K562 (cell line): Measurements from ENCODE around the gene UBE2E3. TPM values are rescaled to one million over a fixed set of nuclear protein-coding genes. Genes with fewer than 3 reads are reported as not detected.

Experiments used
- COPS2 ChIP-seq: fragments of 450-650 bp; conservative IDR thresholded peaks from 2 replicates; pipeline ENCODE4 v1.6.1; 2016; ENCODE audit warnings: mild to moderate bottlenecking, moderate library complexity
- MAFK ChIP-seq: IDR thresholded peaks from 2 replicates; pipeline ENCODE4 v1.6.1; 2011; ENCODE audit warnings: low read length, improper control_type of control experiment
- RBBP5 ChIP-seq: fragments of 200-600 bp; sonication (generic); IDR thresholded peaks from 2 replicates; pipeline ENCODE4 v1.6.1; 2012; ENCODE audit warnings: borderline replicate concordance, mild to moderate bottlenecking, low read length, control low read depth, inconsistent platforms; ENCODE audit not compliant: insufficient read depth, poor library complexity, severe bottlenecking
- RBFOX2 ChIP-seq: fragments of 200-400 bp; formaldehyde crosslinking; IDR thresholded peaks from 2 replicates; pipeline ENCODE4 v1.6.1; 2017; ENCODE audit warnings: low read depth, mild to moderate bottlenecking, low read length, moderate library complexity
- SAFB ChIP-seq: fragments of 200-400 bp; formaldehyde crosslinking; IDR thresholded peaks from 2 replicates; pipeline ENCODE4 v1.6.1; 2017; ENCODE audit warnings: low read depth, low read length, borderline replicate concordance
- SIN3B ChIP-seq: fragments of 450-650 bp; IDR thresholded peaks from 2 replicates; pipeline ENCODE4 v1.6.1; 2017; ENCODE audit warnings: low read depth, mild to moderate bottlenecking, moderate library complexity
- ZNF436 ChIP-seq: fragments of 250-450, 450-650 bp; sonication (Bioruptor Pico); formaldehyde crosslinking; IDR thresholded peaks from 2 replicates; pipeline ENCODE4 v1.7.0; 2020; ENCODE audit warnings: mild to moderate bottlenecking
- ZNF561 ChIP-seq: fragments of 450-650 bp; formaldehyde crosslinking; conservative IDR thresholded peaks from 2 replicates; pipeline ENCODE4 v1.4.0; 2020; ENCODE audit warnings: mild to moderate bottlenecking, moderate library complexity
- ZNF583 ChIP-seq: fragments of 250-450 bp; sonication (Bioruptor Pico); IDR thresholded peaks from 2 replicates; pipeline ENCODE4 v1.4.0; 2020
- ZNF764 ChIP-seq: fragments of 250-450 bp; sonication (Bioruptor Pico); IDR thresholded peaks from 2 replicates; pipeline ENCODE4 v1.4.0; 2020; ENCODE audit warnings: low read depth, mild to moderate bottlenecking, moderate library complexity
- polyA plus RNA-seq, 8 experiments: library from polyadenylated mRNA; depleted of rRNA in 4 of 8; stranded (reverse) in 5 of 8; unstranded in 3 of 8; fragments of >200 nt; fragmentation: Nextera tagmentation in 2 of 8; fragmentation: Illumina TruSeq in 1 of 8; extraction: Ambion mirVana in 2 of 8; extraction: Trizol in 1 of 8; gene quantifications; 2 replicates each; pipeline versions ENCODE4 v1.2.1 to v1.2.3, GENCODE V29; 2011 to 2014; ENCODE audit warnings: inconsistent platforms in 1 of 8, missing spikeins in 1 of 8
- total RNA-seq, 7 experiments: library from RNA; depleted of rRNA in 6 of 7; stranded (reverse); fragments of >200 nt in 6 of 7; fragmentation: Illumina TruSeq in 2 of 7; extraction: Trizol in 2 of 7; gene quantifications; 2 replicates each; pipeline versions ENCODE4 v1.2.1 to v1.2.3, GENCODE V29; 2011 to 2021; ENCODE audit warnings: low replicate concordance in 1 of 7
- TF ChIP-seq, protein P1 (sequence below): fragments of 250-450 bp; sonication (Bioruptor Pico); IDR thresholded peaks from 2 replicates; pipeline ENCODE4 v1.9.0; 2021; ENCODE audit warnings: mild to moderate bottlenecking
- TF ChIP-seq, protein P2 (sequence below): fragments of 250-450 bp; sonication (Bioruptor Pico); IDR thresholded peaks from 2 replicates; pipeline ENCODE4 v1.4.0; 2020
- TF ChIP-seq, protein P3 (sequence below): sonication (generic); formaldehyde crosslinking; IDR thresholded peaks from 2 replicates; pipeline ENCODE4 v1.8.0; 2022; ENCODE audit warnings: missing genetic modification reagents, mild to moderate bottlenecking, moderate library complexity, borderline replicate concordance
- TF ChIP-seq, protein P4 (sequence below): fragments of 200-400 bp; formaldehyde crosslinking; IDR thresholded peaks from 2 replicates; pipeline ENCODE4 v1.6.1; 2017; ENCODE audit warnings: mild to moderate bottlenecking, low read depth, low read length, moderate library complexity
- TF ChIP-seq, protein P5 (sequence below), 2 experiments: IDR thresholded peaks; 2 replicates each; pipeline ENCODE4 v1.6.1; 2011; ENCODE audit warnings: borderline replicate concordance in 1 of 2, control low read depth in 1 of 2, low read depth in 1 of 2, low read length in 1 of 2, mild to moderate bottlenecking in 1 of 2, mixed read lengths in 1 of 2, moderate library complexity in 1 of 2; ENCODE audit not compliant: insufficient read depth in 1 of 2, insufficient read length in 1 of 2, poor library complexity in 1 of 2, severe bottlenecking in 1 of 2; ENCODE audit errors: extremely low read depth in 1 of 2

The UBE2E3 gene
- total and polyA plus RNA-seq, 9 of the 15 experiments (the other 6 are each of a cell fraction or from before 2014, with no cell fraction given): 58.2 to 173 (median 78.0) TPM

DNA sequence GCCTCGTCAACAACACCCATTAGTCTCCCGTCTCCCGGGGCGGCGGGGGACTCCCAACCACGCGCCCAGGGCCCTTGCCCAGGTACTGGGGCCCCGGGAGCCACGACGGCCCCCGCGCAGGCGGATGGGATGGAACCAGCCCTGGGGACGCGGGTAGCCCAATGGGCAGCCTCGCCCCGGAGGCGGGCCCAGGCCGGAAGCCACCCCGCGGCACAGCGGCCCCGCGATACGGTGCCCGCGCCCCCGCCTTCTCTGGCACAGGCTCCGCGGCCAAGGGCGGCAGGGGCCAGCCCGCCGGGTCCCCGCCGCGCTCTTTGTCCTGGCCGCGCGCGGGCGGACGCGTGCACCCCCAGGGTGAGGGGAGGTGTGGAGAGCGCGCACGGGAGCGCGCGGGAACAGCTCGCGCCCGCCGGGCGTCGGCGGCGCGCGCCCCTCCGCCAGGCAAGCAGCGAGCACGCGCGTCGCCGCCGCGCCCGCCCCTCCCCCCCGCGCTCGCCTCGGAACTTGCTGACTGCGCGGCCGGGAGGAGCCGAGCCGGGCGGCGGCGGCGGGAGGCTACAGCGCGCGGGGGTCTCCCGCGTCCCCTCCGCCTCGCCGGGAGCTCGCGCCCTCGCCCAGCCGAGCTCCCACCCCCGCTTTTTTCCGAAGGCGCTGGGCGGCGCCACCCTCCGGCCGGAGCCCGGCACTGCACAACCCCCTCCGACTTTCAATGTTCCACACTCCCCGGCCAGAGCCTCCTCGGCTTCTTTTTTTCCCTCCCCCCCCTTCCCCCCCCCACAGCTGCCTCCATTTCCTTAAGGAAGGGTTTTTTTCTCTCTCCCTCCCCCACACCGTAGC lies at the start of gene UBE2E3 (continued):
- TF ChIP-seq ZNF561 (CRISPR knock-in tag): no peak
- peak; percentile 88 for TF ChIP-seq RBFOX2
- peak; percentile 51; the same call in 1 of the 2 replicates for TF ChIP-seq ZNF764 (CRISPR knock-in tag)
- TF ChIP-seq, protein P1, sequence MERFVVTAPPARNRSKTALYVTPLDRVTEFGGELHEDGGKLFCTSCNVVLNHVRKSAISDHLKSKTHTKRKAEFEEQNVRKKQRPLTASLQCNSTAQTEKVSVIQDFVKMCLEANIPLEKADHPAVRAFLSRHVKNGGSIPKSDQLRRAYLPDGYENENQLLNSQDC: no peak
- peak; percentile 87 for TF ChIP-seq RBBP5
- no peak for TF ChIP-seq ZNF436
- TF ChIP-seq ZNF583: peak; percentile 90
- TF ChIP-seq COPS2: no peak
- 0 out of 2 replicates have a peak, but pooled peaks have one; percentile 66 for TF ChIP-seq SIN3B
- TF ChIP-seq, protein P2, sequence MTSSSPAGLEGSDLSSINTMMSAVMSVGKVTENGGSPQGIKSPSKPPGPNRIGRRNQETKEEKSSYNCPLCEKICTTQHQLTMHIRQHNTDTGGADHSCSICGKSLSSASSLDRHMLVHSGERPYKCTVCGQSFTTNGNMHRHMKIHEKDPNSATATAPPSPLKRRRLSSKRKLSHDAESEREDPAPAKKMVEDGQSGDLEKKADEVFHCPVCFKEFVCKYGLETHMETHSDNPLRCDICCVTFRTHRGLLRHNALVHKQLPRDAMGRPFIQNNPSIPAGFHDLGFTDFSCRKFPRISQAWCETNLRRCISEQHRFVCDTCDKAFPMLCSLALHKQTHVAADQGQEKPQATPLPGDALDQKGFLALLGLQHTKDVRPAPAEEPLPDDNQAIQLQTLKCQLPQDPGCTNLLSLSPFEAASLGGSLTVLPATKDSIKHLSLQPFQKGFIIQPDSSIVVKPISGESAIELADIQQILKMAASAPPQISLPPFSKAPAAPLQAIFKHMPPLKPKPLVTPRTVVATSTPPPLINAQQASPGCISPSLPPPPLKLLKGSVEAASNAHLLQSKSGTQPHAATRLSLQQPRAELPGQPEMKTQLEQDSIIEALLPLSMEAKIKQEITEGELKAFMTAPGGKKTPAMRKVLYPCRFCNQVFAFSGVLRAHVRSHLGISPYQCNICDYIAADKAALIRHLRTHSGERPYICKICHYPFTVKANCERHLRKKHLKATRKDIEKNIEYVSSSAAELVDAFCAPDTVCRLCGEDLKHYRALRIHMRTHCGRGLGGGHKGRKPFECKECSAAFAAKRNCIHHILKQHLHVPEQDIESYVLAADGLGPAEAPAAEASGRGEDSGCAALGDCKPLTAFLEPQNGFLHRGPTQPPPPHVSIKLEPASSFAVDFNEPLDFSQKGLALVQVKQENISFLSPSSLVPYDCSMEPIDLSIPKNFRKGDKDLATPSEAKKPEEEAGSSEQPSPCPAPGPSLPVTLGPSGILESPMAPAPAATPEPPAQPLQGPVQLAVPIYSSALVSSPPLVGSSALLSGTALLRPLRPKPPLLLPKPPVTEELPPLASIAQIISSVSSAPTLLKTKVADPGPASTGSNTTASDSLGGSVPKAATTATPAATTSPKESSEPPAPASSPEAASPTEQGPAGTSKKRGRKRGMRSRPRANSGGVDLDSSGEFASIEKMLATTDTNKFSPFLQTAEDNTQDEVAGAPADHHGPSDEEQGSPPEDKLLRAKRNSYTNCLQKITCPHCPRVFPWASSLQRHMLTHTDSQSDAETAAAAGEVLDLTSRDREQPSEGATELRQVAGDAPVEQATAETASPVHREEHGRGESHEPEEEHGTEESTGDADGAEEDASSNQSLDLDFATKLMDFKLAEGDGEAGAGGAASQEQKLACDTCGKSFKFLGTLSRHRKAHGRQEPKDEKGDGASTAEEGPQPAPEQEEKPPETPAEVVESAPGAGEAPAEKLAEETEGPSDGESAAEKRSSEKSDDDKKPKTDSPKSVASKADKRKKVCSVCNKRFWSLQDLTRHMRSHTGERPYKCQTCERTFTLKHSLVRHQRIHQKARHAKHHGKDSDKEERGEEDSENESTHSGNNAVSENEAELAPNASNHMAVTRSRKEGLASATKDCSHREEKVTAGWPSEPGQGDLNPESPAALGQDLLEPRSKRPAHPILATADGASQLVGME (CRISPR knock-in tag): no peak
- TF ChIP-seq, protein P3, sequence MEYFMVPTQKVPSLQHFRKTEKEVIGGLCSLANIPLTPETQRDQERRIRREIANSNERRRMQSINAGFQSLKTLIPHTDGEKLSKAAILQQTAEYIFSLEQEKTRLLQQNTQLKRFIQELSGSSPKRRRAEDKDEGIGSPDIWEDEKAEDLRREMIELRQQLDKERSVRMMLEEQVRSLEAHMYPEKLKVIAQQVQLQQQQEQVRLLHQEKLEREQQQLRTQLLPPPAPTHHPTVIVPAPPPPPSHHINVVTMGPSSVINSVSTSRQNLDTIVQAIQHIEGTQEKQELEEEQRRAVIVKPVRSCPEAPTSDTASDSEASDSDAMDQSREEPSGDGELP: peak; percentile 32; the same call in 1 of the 2 replicates
- TF ChIP-seq MAFK: no peak
- TF ChIP-seq SAFB: 0 out of 2 replicates have a peak, but pooled peaks have one; percentile 19
- TF ChIP-seq, protein P4, sequence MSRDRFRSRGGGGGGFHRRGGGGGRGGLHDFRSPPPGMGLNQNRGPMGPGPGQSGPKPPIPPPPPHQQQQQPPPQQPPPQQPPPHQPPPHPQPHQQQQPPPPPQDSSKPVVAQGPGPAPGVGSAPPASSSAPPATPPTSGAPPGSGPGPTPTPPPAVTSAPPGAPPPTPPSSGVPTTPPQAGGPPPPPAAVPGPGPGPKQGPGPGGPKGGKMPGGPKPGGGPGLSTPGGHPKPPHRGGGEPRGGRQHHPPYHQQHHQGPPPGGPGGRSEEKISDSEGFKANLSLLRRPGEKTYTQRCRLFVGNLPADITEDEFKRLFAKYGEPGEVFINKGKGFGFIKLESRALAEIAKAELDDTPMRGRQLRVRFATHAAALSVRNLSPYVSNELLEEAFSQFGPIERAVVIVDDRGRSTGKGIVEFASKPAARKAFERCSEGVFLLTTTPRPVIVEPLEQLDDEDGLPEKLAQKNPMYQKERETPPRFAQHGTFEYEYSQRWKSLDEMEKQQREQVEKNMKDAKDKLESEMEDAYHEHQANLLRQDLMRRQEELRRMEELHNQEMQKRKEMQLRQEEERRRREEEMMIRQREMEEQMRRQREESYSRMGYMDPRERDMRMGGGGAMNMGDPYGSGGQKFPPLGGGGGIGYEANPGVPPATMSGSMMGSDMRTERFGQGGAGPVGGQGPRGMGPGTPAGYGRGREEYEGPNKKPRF: no peak
- TF ChIP-seq, protein P5, sequence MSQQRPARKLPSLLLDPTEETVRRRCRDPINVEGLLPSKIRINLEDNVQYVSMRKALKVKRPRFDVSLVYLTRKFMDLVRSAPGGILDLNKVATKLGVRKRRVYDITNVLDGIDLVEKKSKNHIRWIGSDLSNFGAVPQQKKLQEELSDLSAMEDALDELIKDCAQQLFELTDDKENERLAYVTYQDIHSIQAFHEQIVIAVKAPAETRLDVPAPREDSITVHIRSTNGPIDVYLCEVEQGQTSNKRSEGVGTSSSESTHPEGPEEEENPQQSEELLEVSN (IDR thresholded peaks at IDR 0.05; ENCODE audit: borderline replicate concordance in 1 of 2, extremely low read depth in 1 of 2, insufficient read depth in 1 of 2, insufficient read length in 1 of 2, low read depth in 1 of 2, low read length in 1 of 2, poor library complexity in 1 of 2, severe bottlenecking in 1 of 2): peak; percentile 76 to 77
